H1 (cell line): Measurements from ENCODE around the gene HAUS2. TPM values are rescaled to one million over a fixed set of nuclear protein-coding genes. Genes with fewer than 3 reads are reported as not detected.

Source experiments
- CHD7 ChIP-seq: fragments of 300-600 bp; sonication (generic); IDR thresholded peaks from 2 replicates; pipeline ENCODE4 v1.7.1; 2012; ENCODE audit warnings: low read length, moderate library complexity, mild to moderate bottlenecking, inconsistent platforms; ENCODE audit not compliant: insufficient replicate concordance
- CTCF ChIP-seq, 3 experiments: IDR thresholded peaks; 1 replicate in 2 of 3; 2 replicates in 1 of 3; pipeline versions ENCODE4 v1.5.1 to v1.6.1; 2011; ENCODE audit warnings: low read length in 3 of 3, mild to moderate bottlenecking in 3 of 3, inconsistent platforms in 2 of 3, low read depth in 1 of 3, moderate library complexity in 1 of 3; ENCODE audit not compliant: insufficient read depth in 1 of 3; ENCODE audit errors: control extremely low read depth in 1 of 3
- FOSL1 ChIP-seq: IDR thresholded peaks from 2 replicates; pipeline ENCODE4 v1.6.1; 2011; ENCODE audit warnings: mild to moderate bottlenecking, low read depth, low read length, moderate library complexity; ENCODE audit not compliant: insufficient read depth
- JUN ChIP-seq: IDR thresholded peaks from 2 replicates; pipeline ENCODE4 v1.6.1; 2011; ENCODE audit warnings: low read depth, mild to moderate bottlenecking, improper control_type of control experiment, low read length
- USF2 ChIP-seq: IDR thresholded peaks from 2 replicates; pipeline ENCODE4 v1.6.1; 2011; ENCODE audit warnings: low read length, improper control_type of control experiment
- ZNF274 ChIP-seq: IDR thresholded peaks from 2 replicates; pipeline ENCODE4 v1.7.0; 2012; ENCODE audit warnings: low read length, borderline replicate concordance; ENCODE audit errors: extremely low read depth
- polyA plus RNA-seq, 7 experiments: library from polyadenylated mRNA; depleted of rRNA in 3 of 7; stranded (reverse) in 5 of 7; unstranded in 2 of 7; fragments of >200 nt in 5 of 7; fragments of 200-250 nt in 2 of 7; gene quantifications; 1 replicate in 5 of 7; 2 replicates in 1 of 7; 4 replicates in 1 of 7; pipeline versions ENCODE4 v1.2.1 to v1.2.3, GENCODE V29; 2011 to 2013; ENCODE audit warnings: missing spikeins in 2 of 7, mixed read lengths in 2 of 7
- total RNA-seq: library from RNA; stranded (reverse); fragmentation: NEBNext Ultra II Directional; extraction: Animal tissue kit (Norgen Biotek cat#: 25700); gene quantifications from 2 replicates; pipeline ENCODE4 v1.2.1, GENCODE V29; 2021

The HAUS2 gene
- total and polyA plus RNA-seq, 2 of the 8 experiments (the other 6 are each of a cell fraction or from before 2014, with no cell fraction given), result 12.1 to 33.5 TPM

- TF ChIP-seq CHD7 (no peak), USF2 (no peak), JUN (no peak), CTCF (IDR thresholded peaks at IDR 0.05; ENCODE audit: control extremely low read depth in 1 of 3, insufficient read depth in 1 of 3, low read depth in 1 of 3, low read length in 3 of 3) (no peak), FOSL1 (no peak), ZNF274 (no peak)
These were observed 44.1 kb downstream of the HAUS2 start (continued) for GRCh38 chr15:42592716-42593115.
